Endodermal cell (in vitro differentiated cells): Measurements from ENCODE around the gene SLAMF1. TPM values are rescaled to one million over a fixed set of nuclear protein-coding genes. Genes with fewer than 3 reads are reported as not detected.

Experiments used
- DNase-seq: peaks from one replicate; pipeline ENCODE4 v3.0.0-alpha.2; 2017
- H3K27ac ChIP-seq: 2 replicates; pipeline ENCODE4 v1.5.1; 2013; ENCODE audit warnings: mild to moderate bottlenecking, low read depth, low read length, moderate library complexity
- H3K27me3 ChIP-seq: 2 replicates; pipeline ENCODE4 v1.6.1; 2013; ENCODE audit warnings: mild to moderate bottlenecking, low read length, moderate library complexity; ENCODE audit not compliant: insufficient read depth, control insufficient read depth, poor library complexity, severe bottlenecking
- H3K36me3 ChIP-seq: 2 replicates; pipeline ENCODE4 v1.7.0; 2013; ENCODE audit warnings: mild to moderate bottlenecking, low read length, moderate library complexity; ENCODE audit not compliant: control insufficient read depth, insufficient read depth
- H3K4me1 ChIP-seq: one replicate; pipeline ENCODE4 v1.7.0; 2013; ENCODE audit warnings: low read length; ENCODE audit not compliant: control insufficient read depth, insufficient read depth
- H3K4me3 ChIP-seq: 2 replicates; pipeline ENCODE4 v1.5.1; 2013; ENCODE audit warnings: mild to moderate bottlenecking, low read length, moderate library complexity
- H3K9ac ChIP-seq: 2 replicates; pipeline ENCODE4 v1.6.1; 2013; ENCODE audit warnings: mild to moderate bottlenecking, low read length, moderate library complexity; ENCODE audit not compliant: poor library complexity, severe bottlenecking; ENCODE audit errors: extremely low read depth
- H3K9me3 ChIP-seq: 2 replicates; pipeline ENCODE4 v1.6.1; 2013; ENCODE audit warnings: mild to moderate bottlenecking, low read length, moderate library complexity; ENCODE audit not compliant: control insufficient read depth
- H3K27ac Mint-ChIP-seq: 2 replicates; pipeline ENCODE4 v1.8.0; 2020; ENCODE audit warnings: mixed read lengths
- H3K27me3 Mint-ChIP-seq: 2 replicates; pipeline ENCODE4 v1.8.0; 2021; ENCODE audit warnings: mild to moderate bottlenecking, mixed read lengths; ENCODE audit not compliant: insufficient read depth
- H3K36me3 Mint-ChIP-seq: 2 replicates; pipeline ENCODE4 v1.8.0; 2020; ENCODE audit warnings: low read depth, mixed read lengths
- H3K4me1 Mint-ChIP-seq: 2 replicates; pipeline ENCODE4 v1.8.0; 2020; ENCODE audit warnings: mixed read lengths
- H3K4me3 Mint-ChIP-seq: 2 replicates; pipeline ENCODE4 v1.8.0; 2020; ENCODE audit warnings: mild to moderate bottlenecking, moderate library complexity, mixed read lengths
- H3K9me3 Mint-ChIP-seq: 2 replicates; pipeline ENCODE4 v1.8.0; 2020; ENCODE audit warnings: mild to moderate bottlenecking, mixed read lengths
- WGBS, 2 experiments: methylation state at CpG; one replicate each; pipeline versions ENCODE4 v1.1.5 to v1.1.7; 2013; ENCODE audit warnings: missing lambda C conversion rate in 2 of 2, mixed read lengths in 1 of 2; ENCODE audit not compliant: insufficient coverage in 1 of 2, insufficient read length in 1 of 2; 5-methylcytosine and 5-hydroxymethylcytosine counted together
- total RNA-seq, 2 donors: library from RNA; stranded (reverse); fragmentation: NEBNext Ultra II Directional in 1 of 2; extraction: Animal tissue kit (Norgen Biotek cat#: 25700) in 1 of 2; gene quantifications; 2 replicates in 1 of 2; 3 replicates in 1 of 2; pipeline ENCODE4 v1.2.1, GENCODE V29; 2021
- TF ChIP-seq, protein P1 (sequence below): fragments of 200-600 bp; sonication (generic); conservative IDR thresholded peaks from 2 replicates; pipeline ENCODE4 v1.5.0; 2021; ENCODE audit warnings: antibody characterized with exemption, mild to moderate bottlenecking

Gene SLAMF1
- total RNA-seq, 2 donors from 2014 or later: not detected

- Histone ChIP-seq H3K9me3 (peaks cover 15% of the 10 kb centered on the region), H3K27ac (no peak overlapping the region), H3K4me3 (no peak overlapping the region), H3K36me3 (peaks cover 7% of the 10 kb centered on the region), H3K27me3 (no peaks in the 10 kb centered on the region), H3K4me1 (peaks cover 4% of the 10 kb centered on the region), H3K9ac (no peak overlapping the region)
- Mint-ChIP-seq H3K4me1 (peaks cover 15% of the 10 kb centered on the region), H3K27me3 (no peaks in the 10 kb centered on the region), H3K27ac (peak overlapping the region; percentile 67), H3K36me3 (peaks cover 8% of the 10 kb centered on the region), H3K9me3 (peaks cover 1% of the 10 kb centered on the region), H3K4me3 (no peak overlapping the region)
- 96 to 98% methylated on average over 7 to 8 of the region's 8 CpGs for WGBS, 2 experiments
- TF ChIP-seq, protein P1, sequence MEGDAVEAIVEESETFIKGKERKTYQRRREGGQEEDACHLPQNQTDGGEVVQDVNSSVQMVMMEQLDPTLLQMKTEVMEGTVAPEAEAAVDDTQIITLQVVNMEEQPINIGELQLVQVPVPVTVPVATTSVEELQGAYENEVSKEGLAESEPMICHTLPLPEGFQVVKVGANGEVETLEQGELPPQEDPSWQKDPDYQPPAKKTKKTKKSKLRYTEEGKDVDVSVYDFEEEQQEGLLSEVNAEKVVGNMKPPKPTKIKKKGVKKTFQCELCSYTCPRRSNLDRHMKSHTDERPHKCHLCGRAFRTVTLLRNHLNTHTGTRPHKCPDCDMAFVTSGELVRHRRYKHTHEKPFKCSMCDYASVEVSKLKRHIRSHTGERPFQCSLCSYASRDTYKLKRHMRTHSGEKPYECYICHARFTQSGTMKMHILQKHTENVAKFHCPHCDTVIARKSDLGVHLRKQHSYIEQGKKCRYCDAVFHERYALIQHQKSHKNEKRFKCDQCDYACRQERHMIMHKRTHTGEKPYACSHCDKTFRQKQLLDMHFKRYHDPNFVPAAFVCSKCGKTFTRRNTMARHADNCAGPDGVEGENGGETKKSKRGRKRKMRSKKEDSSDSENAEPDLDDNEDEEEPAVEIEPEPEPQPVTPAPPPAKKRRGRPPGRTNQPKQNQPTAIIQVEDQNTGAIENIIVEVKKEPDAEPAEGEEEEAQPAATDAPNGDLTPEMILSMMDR: no peak
- no peak for DNase-seq
Measured at GRCh38 chr1:160680399-160680798, 33.6 kb upstream of the SLAMF1 start.

DNA sequence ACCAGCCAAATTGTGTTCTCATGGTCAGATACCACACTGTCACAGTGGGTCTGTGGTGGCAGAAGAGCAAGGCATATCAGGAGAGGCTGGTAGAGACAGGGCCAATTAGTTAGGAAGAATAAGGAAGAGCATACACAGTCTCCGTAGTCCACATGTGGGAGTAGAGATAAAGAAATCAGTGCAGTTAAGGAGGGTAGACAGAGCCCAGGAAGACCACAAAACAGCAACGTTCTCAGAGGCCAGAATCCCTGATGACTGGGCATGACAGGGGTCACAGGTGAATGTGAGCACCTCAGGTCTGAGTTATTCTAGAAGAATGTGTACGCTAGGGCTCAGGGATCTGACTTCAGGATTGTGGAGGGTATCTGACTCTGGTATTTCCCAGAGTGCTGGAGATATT lies 33.0 kb upstream of the SLAMF1 start:
- Mint-ChIP-seq H3K4me1 (peaks cover 18% of the 10 kb centered on the region), H3K36me3 (peaks cover 2% of the 10 kb centered on the region), H3K9me3 (no peaks in the 10 kb centered on the region), H3K4me3 (no peak overlapping the region), H3K27me3 (no peaks in the 10 kb centered on the region), H3K27ac (peak overlapping the region; percentile 67)
- H3K4me1 ChIP-seq: peaks cover 7% of the 10 kb centered on the region
- no peak overlapping the region for H3K4me3 ChIP-seq
- WGBS, 2 experiments: 94 to 100% methylated on average over 3 of the region's 3 CpGs
- DNase-seq: no peak
- H3K9me3 ChIP-seq: peaks cover 10% of the 10 kb centered on the region
- no peak overlapping the region for H3K27ac ChIP-seq
- peaks cover 1% of the 10 kb centered on the region for H3K36me3 ChIP-seq
- no peak overlapping the region for H3K9ac ChIP-seq
- TF ChIP-seq, protein P1: no peak
- H3K27me3 ChIP-seq: no peaks in the 10 kb centered on the region

GRCh38 chr1:160676869-160677597 lies 30.2 kb upstream of the SLAMF1 start:
- Mint-ChIP-seq H3K4me1 (peaks cover 18% of the 10 kb centered on the region), H3K27me3 (no peaks in the 10 kb centered on the region), H3K36me3 (no peaks in the 10 kb centered on the region), H3K9me3 (no peaks in the 10 kb centered on the region), H3K4me3 (no peak overlapping the region), H3K27ac (no peak overlapping the region)
- Histone ChIP-seq H3K27ac (no peak overlapping the region), H3K4me3 (no peak overlapping the region), H3K9me3 (no peaks in the 10 kb centered on the region), H3K36me3 (no peaks in the 10 kb centered on the region), H3K27me3 (no peaks in the 10 kb centered on the region), H3K9ac (no peak overlapping the region), H3K4me1 (peaks cover 22% of the 10 kb centered on the region)
- TF ChIP-seq, protein P1: no peak
- 88 to 98% methylated on average over 5 to 13 of the region's 13 CpGs for WGBS, 2 experiments
- no peak for DNase-seq
